PC-9 (cell line): ENCODE results near the gene KAZALD1. TPM values are rescaled to one million over a fixed set of nuclear protein-coding genes. Genes with fewer than 3 reads are reported as not detected.

Source experiments
- BruUV-seq: library from RNA; stranded (reverse); fragments of 400-500 nt; replicated peaks from 2 replicates; lab custom pipeline; 2021; lab: Mats Ljungman, UMichigan
- CTCF ChIA-PET: fragments of 300-600 bp; sonication (Branson Sonifier 250); formaldehyde crosslinking; loops from one replicate; lab custom pipeline; 2022; ENCODE audit warnings: antibody characterized with exemption; lab: Charles Lee
- POLR2A ChIA-PET: fragments of 300-600 bp; sonication (Branson Sonifier 250); formaldehyde crosslinking; loops from one replicate; lab custom pipeline; 2022; ENCODE audit warnings: antibody characterized with exemption; ENCODE audit not compliant: unreplicated experiment; lab: Charles Lee
- DNase-seq, 2 experiments: peaks; one replicate each; pipeline versions ENCODE4 v3.0.0 to v3.0.0-alpha.2; 2015 to 2022; ENCODE audit warnings: mixed read lengths in 1 of 2
- H2AFZ ChIP-seq: fragments of 200-600 bp; sonication (generic); 2 replicates; pipeline ENCODE4 v1.8.1; 2017; ENCODE audit warnings: antibody characterized with exemption
- H3F3A ChIP-seq: fragments of 200-600 bp; sonication (generic); 2 replicates; pipeline ENCODE4 v1.8.1; 2017; ENCODE audit warnings: antibody characterized with exemption, mild to moderate bottlenecking, low read depth; ENCODE audit not compliant: insufficient read depth
- H3K27ac ChIP-seq: fragments of 200-600 bp; sonication (generic); 2 replicates; pipeline ENCODE4 v1.6.1; 2016; ENCODE audit warnings: mixed run types
- H3K27me3 ChIP-seq: fragments of 200-600 bp; sonication (generic); 2 replicates; pipeline ENCODE4 v1.6.1; 2016; ENCODE audit warnings: low read depth, mixed run types; ENCODE audit not compliant: insufficient read depth
- H3K36me3 ChIP-seq: fragments of 200-600 bp; sonication (generic); 2 replicates; pipeline ENCODE4 v1.6.1; 2016; ENCODE audit warnings: low read depth, mixed run types
- H3K4me1 ChIP-seq: fragments of 200-600 bp; sonication (generic); replicated peaks from 2 replicates; pipeline ENCODE4 v1.6.1; 2016; ENCODE audit warnings: mixed run types; ENCODE audit not compliant: insufficient read depth
- H3K4me2 ChIP-seq: fragments of 200-600 bp; sonication (generic); 2 replicates; pipeline ENCODE4 v1.6.1; 2017; ENCODE audit warnings: mixed run types
- H3K4me3 ChIP-seq: fragments of 200-600 bp; sonication (generic); 2 replicates; pipeline ENCODE4 v1.6.1; 2016; ENCODE audit warnings: mixed run types
- H3K79me2 ChIP-seq: fragments of 200-600 bp; sonication (generic); 2 replicates; pipeline ENCODE4 v1.6.1; 2017; ENCODE audit warnings: low read depth, mixed run types
- H3K9me2 ChIP-seq: fragments of 200-600 bp; sonication (generic); 2 replicates; pipeline ENCODE4 v1.8.1; 2017; ENCODE audit warnings: mild to moderate bottlenecking; ENCODE audit not compliant: insufficient read depth
- H3K9me3 ChIP-seq: fragments of 200-600 bp; sonication (generic); 2 replicates; pipeline ENCODE4 v1.8.1; 2016; ENCODE audit warnings: low read depth; ENCODE audit not compliant: insufficient read depth
- H4K20me1 ChIP-seq: fragments of 200-600 bp; sonication (generic); 2 replicates; pipeline ENCODE4 v1.8.1; 2017; ENCODE audit not compliant: insufficient read depth
- EZH2 ChIP-seq: fragments of 200-600 bp; sonication (generic); IDR thresholded peaks from 2 replicates; pipeline ENCODE4 v1.8.0; 2017; ENCODE audit warnings: antibody characterized with exemption, low read depth
- intact Hi-C: fragments of 100-400 bp; cut with micrococcal nuclease; formaldehyde crosslinking; loops from one replicate; pipeline ENCODE4 v1.10.0; 2022; ENCODE audit not compliant: unreplicated experiment
- total RNA-seq: library from RNA; stranded (reverse); gene quantifications from 2 replicates; pipeline ENCODE4 v1.2.3, GENCODE V29; 2021
- TF ChIP-seq, protein P1 (sequence below): fragments of 200-600 bp; sonication (generic); conservative IDR thresholded peaks from 2 replicates; pipeline ENCODE4 v1.6.1; 2017; ENCODE audit warnings: mixed run types, antibody characterized with exemption, mild to moderate bottlenecking, moderate library complexity

The KAZALD1 gene
- total RNA-seq, 1 experiment from 2014 or later, result 19.7 TPM

DNA sequence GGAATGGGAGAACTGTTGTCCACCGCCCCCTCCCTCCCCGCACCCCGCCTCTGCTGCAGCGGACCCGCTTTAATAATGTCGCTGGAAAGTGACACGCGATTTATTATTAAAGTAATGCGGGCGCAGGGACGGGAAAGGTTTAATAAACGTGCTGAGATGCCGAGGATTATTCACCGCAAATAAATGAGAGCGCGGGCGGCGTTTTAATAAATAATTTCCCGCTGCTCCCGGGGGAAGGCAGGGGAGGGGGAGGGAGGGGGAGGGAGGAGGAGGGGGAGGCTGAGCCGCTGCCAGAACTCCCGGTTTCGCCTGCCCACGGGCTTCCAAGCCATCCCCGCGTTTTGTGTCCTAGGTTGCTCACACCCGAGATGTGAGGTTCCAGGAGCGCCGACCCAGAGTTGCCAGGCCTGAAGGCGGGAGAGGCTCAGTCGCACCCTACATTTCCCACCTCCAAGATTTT lies 5.1 kb downstream of the KAZALD1 start:
- intact Hi-C loops, result loop anchor here (1.0 to 5.0 kb wide), 3 partner anchors 25 to 48 kb away; partner anchors contain the start of genes PDZD7 and SFXN3
- H2AFZ ChIP-seq, result peak overlapping the region; percentile 87
- H3K36me3 ChIP-seq, result no peaks in the 10 kb centered on the region
- TF ChIP-seq, protein P1, sequence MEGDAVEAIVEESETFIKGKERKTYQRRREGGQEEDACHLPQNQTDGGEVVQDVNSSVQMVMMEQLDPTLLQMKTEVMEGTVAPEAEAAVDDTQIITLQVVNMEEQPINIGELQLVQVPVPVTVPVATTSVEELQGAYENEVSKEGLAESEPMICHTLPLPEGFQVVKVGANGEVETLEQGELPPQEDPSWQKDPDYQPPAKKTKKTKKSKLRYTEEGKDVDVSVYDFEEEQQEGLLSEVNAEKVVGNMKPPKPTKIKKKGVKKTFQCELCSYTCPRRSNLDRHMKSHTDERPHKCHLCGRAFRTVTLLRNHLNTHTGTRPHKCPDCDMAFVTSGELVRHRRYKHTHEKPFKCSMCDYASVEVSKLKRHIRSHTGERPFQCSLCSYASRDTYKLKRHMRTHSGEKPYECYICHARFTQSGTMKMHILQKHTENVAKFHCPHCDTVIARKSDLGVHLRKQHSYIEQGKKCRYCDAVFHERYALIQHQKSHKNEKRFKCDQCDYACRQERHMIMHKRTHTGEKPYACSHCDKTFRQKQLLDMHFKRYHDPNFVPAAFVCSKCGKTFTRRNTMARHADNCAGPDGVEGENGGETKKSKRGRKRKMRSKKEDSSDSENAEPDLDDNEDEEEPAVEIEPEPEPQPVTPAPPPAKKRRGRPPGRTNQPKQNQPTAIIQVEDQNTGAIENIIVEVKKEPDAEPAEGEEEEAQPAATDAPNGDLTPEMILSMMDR, result no peak
- no peak for TF ChIP-seq EZH2
- no TSS peak for BruUV-seq
- no peaks in the 10 kb centered on the region for H4K20me1 ChIP-seq
- no peaks in the 10 kb centered on the region for H3K9me3 ChIP-seq
- peaks cover 10% of the 10 kb centered on the region; the same call in 1 of the 2 replicates for H3K79me2 ChIP-seq
- ChIA-PET POLR2A (interaction anchor here (0.5 to 0.6 kb wide), 3 partner anchors 9 to 1047 kb away, joined by 3 to 7 read pairs (median 5); no protein-coding TSS in a partner anchor), CTCF (interaction anchor here (0.7 to 1.5 kb wide), 4 partner anchors 17 to 75 kb away, joined by 3 to 13 read pairs (median 3); no protein-coding TSS in a partner anchor)
- H3K4me3 ChIP-seq, result peak overlapping the region; percentile 82
- H3K4me1 ChIP-seq, result peaks cover 16% of the 10 kb centered on the region
- peak in 1 of 2 experiments; percentile 20 for DNase-seq
- no peaks in the 10 kb centered on the region for H3K9me2 ChIP-seq
- H3K27ac ChIP-seq, result no peak overlapping the region
- peak overlapping the region; percentile 95 for H3K4me2 ChIP-seq
- peaks cover 12% of the 10 kb centered on the region; the same call in 1 of the 2 replicates for H3F3A ChIP-seq
- H3K27me3 ChIP-seq, result no peaks in the 10 kb centered on the region

DNA sequence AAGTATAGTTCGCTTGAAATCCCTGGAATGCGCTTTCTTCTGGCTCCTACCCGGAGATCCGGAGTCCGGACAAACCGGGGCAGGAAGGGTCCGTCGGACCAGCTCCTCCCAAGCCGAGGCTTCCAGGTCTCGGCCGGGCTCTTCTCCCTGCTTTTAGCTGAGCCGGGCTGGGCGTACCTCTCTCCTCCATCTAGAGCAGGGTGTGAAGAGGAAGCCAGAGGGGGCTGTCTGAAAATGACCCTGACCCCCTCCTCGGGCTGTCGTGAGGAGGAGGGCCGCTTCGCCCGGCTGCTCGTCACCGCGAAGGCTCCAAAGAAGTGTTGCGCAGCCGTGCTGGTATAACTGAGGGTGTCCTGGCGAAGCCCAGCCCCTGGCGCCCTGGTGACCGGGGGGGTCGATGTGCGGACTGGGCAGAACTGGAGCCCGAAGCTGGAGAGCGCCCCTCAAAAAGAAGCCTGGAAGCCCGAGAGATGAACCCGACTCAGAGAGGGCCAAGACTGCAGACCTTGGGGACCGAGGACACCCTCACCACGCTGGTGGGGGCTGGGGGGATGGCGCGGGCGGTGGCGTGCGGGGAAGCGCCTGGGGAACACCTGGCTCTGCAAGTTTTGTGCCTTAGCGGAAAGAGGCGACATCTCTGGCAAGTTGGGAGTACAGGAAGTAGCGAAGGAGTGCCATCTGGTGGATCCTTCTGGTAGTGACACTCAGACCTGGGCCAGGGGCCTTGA lies 5.7 kb downstream of the KAZALD1 start:
- no peak for TF ChIP-seq EZH2
- TF ChIP-seq, protein P1, result peak; percentile 74
- Histone ChIP-seq H3K9me3 (no peaks in the 10 kb centered on the region), H3K27me3 (no peaks in the 10 kb centered on the region), H3K4me2 (peak overlapping the region; percentile 95), H3K27ac (no peak overlapping the region), H3K4me1 (peaks cover 16% of the 10 kb centered on the region), H2AFZ (peak overlapping the region; percentile 87), H3F3A (peaks cover 12% of the 10 kb centered on the region; the same call in 1 of the 2 replicates), H4K20me1 (no peaks in the 10 kb centered on the region), H3K9me2 (no peaks in the 10 kb centered on the region), H3K4me3 (peak overlapping the region; percentile 82), H3K79me2 (peaks cover 9% of the 10 kb centered on the region; the same call in 1 of the 2 replicates), H3K36me3 (no peaks in the 10 kb centered on the region)
- DNase-seq, result peak; percentile 70 to 75
- intact Hi-C loops, result loop anchor here (1.0 to 5.0 kb wide), 2 partner anchors 35 to 48 kb away; partner anchors contain the start of genes PDZD7 and SFXN3
- ChIA-PET CTCF (interaction anchor here (0.5 to 1.5 kb wide), 3 partner anchors 18 to 74 kb away, joined by 3 to 13 read pairs (median 6); no protein-coding TSS in a partner anchor), POLR2A (interaction anchor here (0.5 to 0.6 kb wide), 3 partner anchors 9 to 1047 kb away, joined by 3 to 7 read pairs (median 5); no protein-coding TSS in a partner anchor)
- BruUV-seq, result TSS peak; percentile 72

DNA sequence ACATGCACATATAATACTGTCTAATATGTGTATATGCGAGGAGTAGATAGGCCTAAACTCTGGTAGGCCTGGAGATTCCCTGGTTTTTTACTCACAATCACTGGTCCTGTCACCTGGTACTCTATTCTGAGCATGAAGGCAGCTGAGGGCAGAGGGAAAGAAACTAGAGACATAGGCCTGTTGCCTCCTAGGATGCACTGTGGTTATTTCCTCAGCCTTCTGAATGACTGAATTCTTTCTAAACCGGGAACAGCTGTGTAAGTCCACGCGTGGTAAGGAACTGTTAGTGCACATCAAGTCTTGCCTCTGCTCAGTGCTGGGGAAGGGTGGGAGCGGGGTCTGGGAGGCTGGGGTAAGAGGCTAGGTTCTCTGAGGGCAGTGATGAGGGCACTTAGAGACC lies 7.7 kb downstream of the KAZALD1 start:
- Histone ChIP-seq H3F3A (peaks cover 12% of the 10 kb centered on the region; the same call in 1 of the 2 replicates), H3K4me1 (peaks cover 9% of the 10 kb centered on the region), H3K36me3 (no peaks in the 10 kb centered on the region), H3K9me2 (no peaks in the 10 kb centered on the region), H3K4me3 (no peak overlapping the region), H3K9me3 (no peaks in the 10 kb centered on the region), H3K27me3 (peaks cover 8% of the 10 kb centered on the region; the same call in 1 of the 2 replicates), H3K27ac (no peak overlapping the region), H2AFZ (no peak overlapping the region), H3K4me2 (no peak overlapping the region), H4K20me1 (no peaks in the 10 kb centered on the region), H3K79me2 (no peaks in the 10 kb centered on the region)
- DNase-seq, result no peak
- intact Hi-C loops, result loop anchor here (5.0 kb wide), 1 partner anchor 37 kb away; the partner anchor contains the start of genes PDZD7 and SFXN3
- ChIA-PET CTCF (no interaction called here), POLR2A (interaction anchor here (0.7 kb wide), 1 partner anchor 10 kb away, joined by 22 read pairs; no protein-coding TSS in a partner anchor)
- no TSS peak for BruUV-seq
- TF ChIP-seq, protein P1, result no peak
- TF ChIP-seq EZH2, result no peak
